ENCODE data around the gene ATP2B1. TPM values are rescaled to one million over a fixed set of nuclear protein-coding genes. Genes with fewer than 3 reads are reported as not detected.
A peak's percentile ranks its signal among the peaks of the same experiment; 100 is the strongest.

ATP2B1 gene
- total RNA-seq, 4 donors from 2014 or later: 18.0 to 59.8 (median 25.0) TPM

- intact Hi-C loops (cut with DNase I; ENCODE audit: low total_unique reads): no loop called here
- DNase-seq (ENCODE audit: low spot score in 2 of 2): no peak
- H3K4me3 ChIP-seq (ENCODE audit: low read depth, poor library complexity, severe bottlenecking): no peak overlapping the region
- TF ChIP-seq CTCF (IDR thresholded peaks at IDR 0.05) (no peak), POLR2A (IDR thresholded peaks at IDR 0.05) (no peak)
- WGBS, 2 donors: 83 to 93% methylated on average over 1 of the region's 1 CpG
Measured at GRCh38 chr12:89736995-89737394, 28.4 kb upstream of the ATP2B1 start.

GRCh38 chr12:89733579-89734201 is 25.1 kb upstream of the ATP2B1 start:
- intact Hi-C loops (cut with DNase I; ENCODE audit: low total_unique reads): no loop called here
- no peak overlapping the region for H3K4me3 ChIP-seq (ENCODE audit: low read depth, poor library complexity, severe bottlenecking)
- no peak for DNase-seq (ENCODE audit: low spot score in 2 of 2)
- 69 to 75% methylated on average over 5 of the region's 5 CpGs for WGBS, 2 donors
- TF ChIP-seq POLR2A (IDR thresholded peaks at IDR 0.05): no peak
- TF ChIP-seq CTCF (IDR thresholded peaks at IDR 0.05): no peak

GRCh38 chr12:89732522-89732921 is 23.9 kb upstream of the ATP2B1 start:
- TF ChIP-seq POLR2A (IDR thresholded peaks at IDR 0.05) (no peak), CTCF (IDR thresholded peaks at IDR 0.05) (no peak)
- 76 to 82% methylated on average over 2 of the region's 2 CpGs for WGBS, 2 donors
- H3K4me3 ChIP-seq (ENCODE audit: low read depth, poor library complexity, severe bottlenecking): no peak overlapping the region
- no peak for DNase-seq (ENCODE audit: low spot score in 2 of 2)
- intact Hi-C loops (cut with DNase I; ENCODE audit: low total_unique reads): no loop called here

- 25 to 38% methylated on average over 2 of the region's 2 CpGs for WGBS, 2 donors
Measured at GRCh38 chr12:89731614-89732013, 23.0 kb upstream of the ATP2B1 start.

GRCh38 chr12:89731089-89731488 is 22.5 kb upstream of the ATP2B1 start:
- no peak for TF ChIP-seq POLR2A (IDR thresholded peaks at IDR 0.05)
- TF ChIP-seq CTCF (IDR thresholded peaks at IDR 0.05): no peak

More at GRCh38 chr12:89731614-89732013, 23.0 kb upstream of the ATP2B1 start:
- intact Hi-C loops (cut with DNase I; ENCODE audit: low total_unique reads): no loop called here
- DNase-seq (ENCODE audit: low spot score in 2 of 2): peak in 1 of 2 donors; percentile 62
- no peak for TF ChIP-seq POLR2A (IDR thresholded peaks at IDR 0.05)
- no peak for TF ChIP-seq CTCF (IDR thresholded peaks at IDR 0.05)
- no peak overlapping the region for H3K4me3 ChIP-seq (ENCODE audit: low read depth, poor library complexity, severe bottlenecking)

GRCh38 chr12:89729946-89730459 is 21.4 kb upstream of the ATP2B1 start:
- H3K4me3 ChIP-seq (ENCODE audit: low read depth, poor library complexity, severe bottlenecking): no peak overlapping the region
- DNase-seq (ENCODE audit: low spot score in 2 of 2): no peak
- 78% methylated on average over 4 of the region's 4 CpGs for WGBS, 2 donors
- intact Hi-C loops (cut with DNase I; ENCODE audit: low total_unique reads): no loop called here
- no peak for TF ChIP-seq CTCF (IDR thresholded peaks at IDR 0.05)
- no peak for TF ChIP-seq POLR2A (IDR thresholded peaks at IDR 0.05)

More at GRCh38 chr12:89731089-89731488, 22.5 kb upstream of the ATP2B1 start:
- intact Hi-C loops (cut with DNase I; ENCODE audit: low total_unique reads): no loop called here
- H3K4me3 ChIP-seq (ENCODE audit: low read depth, poor library complexity, severe bottlenecking): no peak overlapping the region
- DNase-seq (ENCODE audit: low spot score in 2 of 2): no peak
- 62 to 67% methylated on average over 3 of the region's 3 CpGs for WGBS, 2 donors
